Right hindlimb (tissue), 1 donor: ENCODE measurements around the gene KLC1.
"Not testable (repeated sequence)": the region's sequence is repeated elsewhere in the genome, so short reads cannot be mapped to it uniquely, and the experiment has no call there.

Experiments
- DNase-seq: peaks from one replicate; pipeline ENCODE4 v3.0.0-alpha.2; 2018

The KLC1 gene

DNA sequence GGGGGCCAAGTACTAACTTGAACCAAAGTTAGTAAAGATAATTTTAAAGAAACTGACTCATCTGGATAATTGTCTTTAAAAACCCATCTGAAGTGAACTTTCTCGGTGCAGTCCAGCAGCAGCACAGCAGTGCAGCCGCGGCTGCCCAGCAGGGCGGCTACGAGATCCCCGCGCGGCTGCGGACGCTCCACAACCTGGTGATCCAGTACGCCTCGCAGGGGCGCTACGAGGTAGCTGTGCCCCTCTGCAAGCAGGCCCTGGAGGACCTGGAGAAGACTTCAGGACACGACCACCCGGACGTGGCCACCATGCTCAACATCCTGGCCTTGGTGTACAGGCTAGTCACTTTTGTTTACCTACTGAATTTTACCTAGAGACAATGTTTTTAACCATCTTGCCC, 33.6 kb downstream of the KLC1 start:
- DNase-seq = no peak

DNA sequence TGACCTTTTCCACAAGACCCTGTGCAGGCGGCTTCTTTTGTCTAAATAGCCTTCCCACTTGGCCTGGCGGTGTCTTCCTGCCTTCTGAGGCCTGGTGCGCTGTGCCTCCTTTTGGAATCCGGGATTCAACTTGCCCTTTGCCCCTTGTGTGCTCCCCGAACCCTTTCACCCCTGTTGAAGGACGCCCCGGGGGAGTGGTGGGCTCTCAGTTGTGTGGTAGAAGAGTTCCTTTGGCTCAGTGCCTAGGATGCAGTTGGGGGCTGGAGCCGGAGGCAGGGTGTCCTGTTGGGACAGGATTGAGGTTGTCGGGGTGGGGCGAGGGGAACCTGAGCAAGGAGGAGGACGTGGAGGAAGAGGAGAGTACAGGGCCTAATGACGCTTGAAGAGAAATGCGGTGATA, 34.5 kb downstream of the KLC1 start:
- DNase-seq = no peak

DNA sequence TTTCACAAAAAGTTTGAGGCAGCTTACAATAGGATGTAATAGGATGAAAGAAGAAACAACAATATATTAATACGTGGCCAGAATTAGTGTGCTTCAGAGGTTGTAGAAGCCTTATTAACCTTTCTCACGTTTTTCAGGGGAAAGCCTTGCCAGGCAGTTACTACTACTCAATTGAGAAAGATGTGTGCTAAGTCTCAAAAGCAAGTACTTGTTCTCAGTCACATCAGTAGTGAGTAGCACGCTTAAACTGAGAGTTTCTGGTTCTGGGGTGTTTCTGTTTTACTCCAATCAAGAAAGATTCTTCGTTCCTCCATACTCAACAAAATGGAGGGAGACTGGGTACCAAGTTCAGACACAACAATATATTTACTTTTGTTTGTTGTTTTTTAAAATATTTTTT, 38.7 kb downstream of the KLC1 start:
- no peak for DNase-seq

DNA sequence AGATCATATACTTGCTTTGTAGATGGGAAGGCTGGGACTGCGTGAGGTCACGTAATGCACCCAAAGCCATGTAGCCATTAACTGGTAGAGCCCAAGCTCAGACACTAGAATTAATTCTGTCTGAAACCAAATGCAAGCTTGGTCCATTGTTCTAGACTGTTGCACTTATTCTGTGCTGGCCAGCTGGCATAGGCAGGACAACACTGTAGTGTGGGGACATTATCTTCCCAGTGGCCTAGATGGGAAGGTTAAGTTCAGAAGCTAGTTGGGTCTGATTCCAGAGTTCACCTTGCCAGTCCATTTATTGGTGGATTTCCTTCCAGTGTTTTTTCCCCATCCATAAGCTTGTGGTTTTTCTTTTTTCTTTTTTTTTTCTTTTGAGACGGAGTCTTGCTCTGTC, 39.1 kb downstream of the KLC1 start:
- no peak for DNase-seq

DNA sequence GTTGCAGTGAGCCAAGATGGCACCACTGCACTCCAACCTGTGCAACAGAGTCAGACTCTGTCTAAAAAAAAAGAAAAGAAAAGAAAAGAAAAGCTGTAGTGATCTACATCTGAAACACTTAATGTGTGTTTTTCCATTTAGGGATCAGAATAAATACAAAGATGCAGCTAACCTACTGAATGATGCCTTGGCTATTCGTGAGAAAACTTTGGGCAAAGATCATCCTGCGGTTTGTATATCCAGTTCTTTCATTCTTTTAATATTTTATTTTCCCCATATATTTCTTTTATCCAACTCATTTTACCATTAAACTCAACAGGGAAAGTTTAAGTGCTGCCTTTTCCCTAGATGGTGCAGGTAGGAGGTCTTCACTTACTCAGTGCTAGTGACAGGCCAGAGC, 40.4 kb downstream of the KLC1 start:
- no peak for DNase-seq

DNA sequence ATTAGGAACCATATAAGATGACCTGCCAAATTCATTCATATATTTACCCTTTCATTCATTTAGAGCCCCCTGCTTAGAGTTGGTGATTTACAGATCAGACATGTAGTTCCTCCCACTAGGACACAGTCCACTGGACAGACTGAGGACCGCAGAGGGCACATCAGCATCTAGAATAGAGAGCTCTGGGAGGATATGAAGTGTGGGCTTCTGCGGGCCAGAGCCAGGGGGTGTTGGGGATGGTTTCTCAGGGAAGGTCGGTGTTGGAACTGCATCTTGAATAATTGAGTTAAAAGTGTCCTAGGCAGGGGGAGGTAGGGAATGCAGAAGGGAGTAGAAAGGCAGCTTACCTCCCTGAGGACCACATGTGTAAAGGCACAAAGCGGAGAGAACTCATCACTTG, 42.9 kb downstream of the KLC1 start:
- DNase-seq = no peak

DNA sequence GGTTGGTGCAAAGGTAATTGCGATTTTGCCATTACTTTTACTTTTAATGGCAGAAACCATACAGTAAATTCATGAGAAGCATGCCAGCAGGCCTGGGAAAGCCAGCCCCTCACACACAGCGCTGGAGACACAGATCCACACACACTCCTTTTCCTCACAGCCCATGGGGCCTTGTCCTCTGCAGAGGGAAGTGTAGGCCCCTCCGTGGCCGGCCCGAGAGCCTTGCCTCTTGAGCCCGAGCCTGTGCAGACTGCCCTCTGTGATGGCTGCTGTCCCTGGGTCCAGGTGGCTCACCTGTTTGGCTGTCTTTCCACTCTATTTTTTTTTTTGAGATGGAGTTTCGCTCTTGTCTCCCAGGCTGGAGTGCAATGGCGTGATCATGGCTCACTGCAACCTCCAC, 46.9 kb downstream of the KLC1 start:
- DNase-seq = no peak

DNA sequence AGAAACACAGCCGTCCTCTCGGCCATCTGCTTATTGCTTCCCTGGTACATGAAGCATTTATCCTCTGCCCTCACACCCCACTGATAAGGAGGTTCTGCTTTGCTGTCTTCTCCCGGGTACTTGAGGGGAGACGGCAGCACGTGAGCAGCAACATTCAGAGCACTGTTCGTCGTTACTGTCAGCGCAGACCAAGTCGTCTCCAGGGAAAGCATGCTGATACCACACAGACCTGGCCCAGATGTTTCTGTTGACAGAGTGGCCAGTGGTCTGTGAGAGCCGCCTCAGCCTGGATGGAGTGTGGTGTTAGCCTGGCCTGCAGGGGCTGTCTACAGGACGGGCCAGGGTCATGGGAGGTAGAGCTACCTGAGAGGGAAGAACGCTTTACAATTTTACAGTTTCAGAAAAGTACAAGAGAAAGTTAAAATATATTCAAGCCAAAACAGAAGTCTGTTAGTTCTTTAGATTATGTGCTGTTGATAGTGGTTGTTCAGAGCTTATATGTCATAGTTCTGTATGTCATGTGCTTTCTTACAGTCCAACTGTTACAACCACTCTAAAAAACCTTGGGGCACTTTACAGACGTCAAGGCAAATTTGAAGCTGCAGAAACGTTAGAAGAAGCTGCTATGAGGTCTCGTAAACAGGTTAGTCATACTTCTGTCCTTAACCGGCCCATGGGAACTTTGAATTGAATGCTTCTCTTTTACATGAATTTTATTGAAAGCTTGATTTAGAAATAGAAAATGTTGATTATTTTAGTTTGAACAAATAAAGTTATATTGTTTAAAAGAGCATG, 48.1 kb downstream of the KLC1 start:
- no peak for DNase-seq

DNA sequence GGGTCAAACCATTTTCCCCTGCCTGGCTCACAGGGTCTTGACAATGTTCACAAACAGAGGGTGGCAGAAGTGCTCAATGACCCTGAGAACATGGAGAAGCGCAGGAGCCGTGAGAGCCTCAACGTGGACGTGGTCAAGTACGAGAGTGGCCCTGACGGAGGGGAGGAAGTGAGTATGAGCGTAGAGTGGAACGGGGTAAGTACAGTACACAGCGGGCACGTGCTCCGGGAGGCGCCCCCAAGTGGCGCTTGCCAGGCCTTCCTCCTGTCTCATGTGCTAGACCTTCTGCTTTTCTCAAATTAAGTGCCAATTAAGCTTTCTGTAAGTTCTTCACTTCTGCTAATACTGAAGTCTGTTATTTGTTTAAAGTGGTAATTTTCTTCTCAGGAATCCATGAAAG, 50.3 kb downstream of the KLC1 start:
- DNase-seq = peak; percentile 38

DNA sequence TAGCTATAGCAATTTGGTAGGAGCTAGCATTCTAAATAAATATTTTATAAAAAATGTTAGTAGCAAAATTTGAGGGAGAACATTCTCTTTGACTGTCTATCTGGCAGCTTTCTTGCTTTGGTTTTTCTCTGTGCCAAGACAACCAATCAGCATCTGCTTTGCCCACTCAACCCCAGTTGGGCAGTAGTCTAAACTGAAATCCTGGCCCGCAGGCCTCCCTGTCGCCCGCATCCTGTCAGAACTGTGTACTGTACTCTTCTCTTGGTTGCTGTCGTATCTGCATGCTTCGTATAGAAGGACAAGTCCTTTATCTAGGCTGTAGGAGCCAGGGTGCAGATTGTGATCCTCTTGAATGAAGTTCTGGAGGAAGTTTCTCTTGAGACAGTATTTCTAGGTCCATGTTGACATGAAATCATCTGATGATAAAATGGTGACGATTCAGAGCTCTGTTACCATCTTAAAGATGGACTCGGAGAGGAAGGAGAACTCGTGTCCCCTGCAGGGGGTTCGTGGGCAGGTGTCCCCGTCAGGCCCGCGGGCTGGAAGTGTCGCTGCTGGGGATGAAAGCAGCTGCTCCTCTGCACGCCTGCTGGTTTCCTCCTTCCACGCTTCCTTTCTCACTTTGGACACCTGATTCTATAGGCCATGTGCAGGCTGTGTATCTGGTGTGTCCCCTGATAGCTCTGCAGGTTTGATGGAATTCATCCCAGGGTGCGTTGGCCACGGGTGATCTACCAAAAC, 51.6 kb downstream of the KLC1 start:
- no peak for DNase-seq

DNA sequence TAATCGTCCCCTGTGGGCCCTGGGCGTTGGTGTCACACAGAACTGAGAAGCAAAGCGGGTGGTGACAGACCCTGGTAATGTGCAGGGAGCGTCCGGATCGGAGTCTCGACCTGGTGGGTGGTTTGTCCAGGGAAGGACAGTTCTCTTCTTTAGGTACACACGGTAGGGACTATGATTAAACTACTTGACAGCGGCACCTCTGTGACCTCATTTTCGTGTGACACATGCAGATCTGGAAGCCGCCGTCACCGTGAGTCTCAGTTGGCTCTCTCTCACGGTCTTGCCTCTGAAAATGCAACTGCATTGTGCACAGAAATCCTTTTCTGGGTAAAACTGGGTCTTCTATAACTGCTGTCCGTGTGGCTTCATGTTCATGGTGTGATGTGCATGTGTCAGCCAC, 54.1 kb downstream of the KLC1 start:
- no peak for DNase-seq

DNA sequence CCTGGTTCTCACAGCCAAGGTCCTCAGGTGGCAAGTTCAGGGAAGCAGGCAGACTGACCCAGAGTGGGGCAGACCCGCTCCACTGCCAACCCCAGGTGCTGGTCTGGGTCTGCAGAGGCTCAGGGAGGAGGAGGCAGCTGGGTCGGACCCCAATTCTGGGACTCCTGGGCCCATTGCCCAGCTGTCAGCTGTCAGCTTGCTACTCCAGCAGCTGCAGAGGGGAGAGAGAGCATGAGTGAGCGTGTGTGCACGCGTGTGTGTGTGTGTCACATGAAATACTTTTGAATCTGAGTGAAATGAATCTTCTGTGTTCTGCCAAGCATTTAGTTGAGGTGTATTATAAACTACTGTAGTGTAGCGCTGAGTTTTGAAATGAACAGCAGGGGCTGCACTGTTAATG, 55.5 kb downstream of the KLC1 start:
- DNase-seq = peak; percentile 73

DNA sequence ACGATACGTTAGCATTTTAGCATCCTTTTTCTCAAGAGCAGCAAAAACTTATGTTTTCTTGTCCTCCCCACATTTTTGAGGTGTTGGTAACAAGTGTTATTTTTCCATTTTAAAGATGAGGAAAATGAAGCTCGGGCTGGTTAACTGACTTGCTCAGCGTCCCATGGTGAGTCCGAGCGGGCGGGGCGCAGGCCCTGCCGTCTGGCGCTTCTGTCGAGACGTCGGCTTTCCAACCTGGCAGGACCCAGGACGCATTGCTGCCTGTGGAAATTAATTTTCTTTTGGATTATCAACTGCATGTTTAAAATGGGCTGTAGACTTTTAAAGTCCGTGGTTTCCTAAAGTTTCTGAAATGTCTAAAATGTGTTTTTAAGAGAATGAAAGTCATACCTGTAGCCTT, 55.9 kb downstream of the KLC1 start:
- no peak for DNase-seq

DNA sequence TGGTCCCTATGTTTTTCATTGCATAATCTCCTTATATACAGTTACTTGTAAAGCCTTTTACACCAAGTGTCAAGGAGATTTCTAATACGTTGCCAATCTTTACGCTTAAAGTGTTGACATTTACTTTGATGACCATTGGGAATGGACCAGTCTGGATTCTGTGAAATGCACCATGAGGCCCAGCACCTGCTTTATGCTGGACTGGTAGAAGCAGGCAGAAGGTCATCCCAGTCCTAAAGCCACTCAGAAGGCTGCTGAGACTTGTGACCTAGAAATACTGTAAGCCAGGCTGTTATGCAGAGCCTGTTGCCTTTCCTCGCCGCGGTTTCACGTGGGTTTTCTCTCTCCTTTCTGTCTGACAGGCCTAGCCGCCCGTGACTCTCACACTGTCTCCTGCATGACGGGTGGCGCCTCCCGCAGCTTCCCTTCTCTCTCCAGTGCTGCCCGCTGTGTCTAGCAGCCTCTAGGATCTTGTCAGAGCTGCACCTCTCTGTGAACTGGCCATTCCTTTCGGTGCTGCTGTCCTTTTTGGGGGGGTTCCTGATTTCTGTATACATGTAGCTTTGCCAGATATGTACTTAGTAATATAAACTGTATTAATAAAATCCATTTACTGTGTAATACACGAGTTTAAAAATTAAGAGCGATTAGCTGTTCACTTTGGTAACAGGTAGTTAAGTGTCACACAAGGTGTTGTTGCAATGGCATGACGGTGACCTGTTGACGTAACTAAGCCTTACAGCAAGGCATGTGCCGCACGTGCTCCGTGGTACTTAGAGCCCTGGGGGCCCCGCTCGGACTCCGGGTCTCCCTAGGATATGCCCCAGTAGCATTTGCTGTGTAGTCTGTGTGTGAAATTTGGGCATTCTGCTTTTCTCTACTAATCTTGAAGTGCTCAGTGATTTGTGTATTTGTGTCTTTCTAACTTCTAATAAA, 56.5 kb downstream of the KLC1 start:
- no peak for DNase-seq

DNA sequence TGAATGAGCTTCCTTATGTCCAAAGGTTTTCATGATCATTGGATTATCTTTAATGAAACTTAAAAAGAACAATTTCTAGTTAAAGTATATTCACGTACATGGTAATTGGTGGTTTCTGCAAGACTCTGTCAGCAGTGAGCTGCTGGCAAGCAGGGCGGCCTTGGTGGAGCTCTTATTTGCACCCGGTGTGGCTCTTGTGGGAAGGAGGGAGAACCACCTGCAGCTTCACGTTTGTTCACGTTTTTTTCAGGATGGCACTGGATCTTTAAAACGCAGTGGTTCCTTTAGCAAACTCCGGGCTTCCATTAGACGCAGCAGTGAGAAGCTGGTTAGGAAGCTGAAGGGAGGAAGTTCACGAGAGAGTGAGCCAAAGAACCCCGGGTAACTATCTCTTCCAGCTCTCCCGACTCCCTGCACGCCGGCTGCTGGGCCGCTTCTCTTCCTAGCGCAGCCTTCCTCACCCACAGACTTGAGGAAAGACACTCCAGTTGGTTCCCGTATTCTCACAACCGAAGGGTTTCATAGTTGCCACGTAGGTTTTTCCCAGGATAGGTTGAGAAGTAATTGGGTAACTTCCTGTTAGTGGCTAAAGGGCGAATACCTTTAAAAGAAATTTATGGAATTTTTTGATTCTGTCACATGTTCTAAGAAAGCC, 57.9 kb downstream of the KLC1 start:
- DNase-seq = no peak

DNA sequence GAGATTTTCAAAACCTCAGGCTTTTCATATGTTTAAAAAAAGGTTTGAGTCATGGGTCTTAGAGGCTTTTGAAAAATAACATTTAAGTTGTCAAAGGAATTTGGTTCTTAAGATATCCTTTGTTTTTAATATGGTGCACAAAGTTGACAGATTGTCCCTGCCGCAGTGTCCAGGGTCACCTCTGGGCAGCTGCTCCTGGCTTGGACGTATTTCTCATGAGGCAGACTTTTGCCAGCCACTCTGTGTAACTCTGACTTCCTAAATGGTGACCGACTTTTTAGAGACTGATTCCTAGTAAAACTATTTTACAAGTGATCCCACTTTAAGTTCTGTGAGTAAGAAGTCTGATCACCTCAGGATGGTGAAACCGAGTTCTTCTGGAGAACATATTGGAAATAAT, 58.7 kb downstream of the KLC1 start:
- DNase-seq = no peak

DNA sequence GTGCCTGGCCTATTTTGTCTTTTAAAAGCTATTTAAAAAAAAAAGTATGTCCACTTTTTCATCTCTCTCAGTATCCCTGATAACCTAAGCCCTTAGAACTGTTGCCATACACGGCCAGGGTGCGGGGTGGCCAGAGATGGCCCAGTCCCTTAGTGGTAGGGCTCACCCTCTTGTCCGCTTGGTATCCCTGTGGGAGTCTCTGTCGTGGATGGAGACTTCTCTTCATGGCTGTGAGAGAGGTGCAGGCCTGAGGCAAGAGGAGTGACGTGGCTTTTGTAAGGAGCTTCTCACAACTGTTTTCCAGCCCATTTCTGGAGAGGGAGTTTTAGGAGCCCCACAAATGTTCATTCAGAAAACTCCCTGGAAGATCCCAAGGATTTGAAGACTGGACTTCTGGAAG, 59.4 kb downstream of the KLC1 start:
- no peak for DNase-seq

DNA sequence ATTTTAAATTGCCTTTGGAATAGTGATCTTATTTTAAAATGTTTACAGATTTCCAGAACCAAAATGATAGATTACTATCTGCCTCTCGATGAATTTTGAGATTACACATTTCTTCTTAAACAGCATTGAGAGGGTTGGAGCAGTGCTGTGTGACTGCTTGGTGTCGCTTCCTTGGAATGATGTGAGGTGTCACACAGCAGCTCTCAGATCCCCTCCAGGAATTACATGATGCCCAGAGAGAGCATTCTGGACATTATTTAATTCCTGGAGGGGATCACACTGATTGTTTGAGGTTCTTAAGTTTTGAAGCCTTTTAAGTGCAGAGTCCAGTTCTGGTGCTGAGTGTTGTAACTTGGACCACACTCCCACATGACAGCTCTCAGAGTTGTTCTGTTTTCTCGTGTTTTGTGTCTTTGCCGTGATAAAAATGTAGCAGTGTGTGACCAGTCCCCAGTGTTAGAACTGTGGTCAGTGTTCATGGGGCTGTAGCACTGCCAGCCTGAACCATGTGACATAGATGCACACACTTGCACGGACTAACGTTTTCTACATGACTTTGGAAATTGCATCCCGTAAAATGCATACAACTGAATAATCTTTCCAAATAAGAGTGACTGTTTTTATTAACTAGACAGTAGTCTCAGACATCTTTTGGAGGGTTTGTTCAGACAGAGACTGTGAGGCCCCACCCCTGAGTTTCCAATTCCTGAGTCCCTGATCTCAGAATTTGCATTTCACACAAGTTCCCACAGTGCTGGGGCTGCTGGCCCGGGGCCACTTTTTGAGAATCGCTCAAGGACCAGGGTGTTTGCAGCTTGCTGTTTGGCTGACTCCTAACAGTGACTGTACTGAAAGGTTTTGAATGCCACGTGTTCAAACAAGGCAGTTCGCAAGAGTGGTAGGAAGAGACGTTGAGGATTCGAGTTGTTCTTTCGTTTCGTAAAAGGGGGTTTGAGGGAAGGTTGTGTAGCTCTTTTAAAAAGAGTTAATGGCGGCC, 60.2 kb downstream of the KLC1 start:
- no peak for DNase-seq

DNA sequence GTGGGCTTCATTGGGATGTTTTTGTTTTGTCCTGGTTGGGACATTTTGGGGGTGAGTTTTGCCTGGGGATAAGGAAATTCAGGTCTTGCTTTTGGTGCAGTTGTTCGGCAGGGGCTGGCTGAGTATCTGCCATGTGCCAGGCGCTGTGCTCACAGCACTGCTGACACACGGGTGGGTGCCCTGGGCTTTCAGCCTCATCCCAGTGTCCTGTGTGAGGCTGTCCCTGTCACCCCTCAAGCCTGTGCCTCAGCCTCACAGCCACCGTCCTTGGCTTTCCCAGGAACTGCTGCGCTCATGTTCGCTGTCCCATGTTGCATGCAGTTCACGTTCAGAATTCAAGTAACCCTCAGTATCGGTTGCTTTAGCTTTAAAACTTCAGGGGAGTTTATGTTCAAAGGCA, 61.3 kb downstream of the KLC1 start:
- no peak for DNase-seq

DNA sequence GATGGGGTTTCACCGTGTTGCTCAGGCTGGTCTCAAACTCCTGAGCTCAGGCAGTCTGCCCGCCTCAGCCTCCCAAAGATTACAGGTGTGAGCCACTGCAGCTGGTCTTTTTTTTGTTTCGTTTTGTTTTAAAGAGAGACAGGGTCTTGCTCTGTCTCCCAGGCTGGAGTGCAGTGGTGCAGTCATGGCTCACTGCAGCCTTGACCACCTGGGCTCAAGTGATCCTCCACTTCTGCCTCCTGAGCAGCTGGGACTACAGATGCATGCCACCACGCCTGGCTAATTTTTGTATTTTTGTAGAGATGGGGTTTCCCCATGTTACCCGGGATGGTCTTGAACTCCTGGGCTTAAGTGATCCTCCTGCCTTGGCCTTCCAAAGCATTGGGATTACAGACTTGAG, 62.6 kb downstream of the KLC1 start:
- not testable (repeated sequence) for DNase-seq

DNA sequence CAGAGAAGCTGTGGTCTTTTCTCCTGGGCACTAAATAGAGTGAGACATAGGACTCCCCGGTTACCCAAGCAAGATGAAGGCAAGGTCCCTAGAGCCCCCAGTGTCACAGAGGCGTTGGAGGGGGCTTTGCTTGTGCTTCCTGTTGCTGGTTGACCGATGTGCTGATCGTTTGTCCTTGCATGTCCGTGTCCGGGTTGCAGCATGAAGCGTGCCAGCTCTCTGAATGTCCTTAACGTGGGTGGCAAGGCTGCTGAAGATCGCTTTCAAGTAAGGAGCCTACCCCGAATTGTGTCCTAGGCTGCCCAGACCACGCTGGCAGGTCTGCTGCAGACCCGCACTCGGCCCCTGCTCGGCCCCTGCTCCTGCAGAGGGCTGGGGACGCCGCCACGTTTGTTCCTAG, 63.1 kb downstream of the KLC1 start:
- DNase-seq = no peak

DNA sequence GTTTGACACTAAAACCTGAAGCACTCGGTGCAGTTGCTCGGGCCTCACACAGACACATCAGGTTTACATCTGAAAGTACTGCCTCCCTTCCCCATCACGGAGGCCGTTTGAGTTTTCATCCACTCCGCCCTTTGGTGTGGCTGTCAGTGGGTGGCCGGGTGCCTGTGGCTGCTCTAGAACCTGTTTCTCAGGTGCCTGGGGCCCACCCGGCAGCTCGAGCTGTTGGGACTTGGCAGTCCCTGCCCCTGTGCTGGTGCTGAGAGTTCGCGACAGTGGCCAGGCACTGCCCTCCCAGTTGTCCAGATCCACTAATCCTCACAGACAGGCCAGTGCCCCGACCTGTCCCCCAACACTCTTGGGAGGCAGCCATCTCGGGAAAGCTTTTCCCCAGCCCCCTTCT, 63.9 kb downstream of the KLC1 start:
- no peak for DNase-seq
